Smooth muscle cell (in vitro differentiated cells): ENCODE measurements around the gene RIOK3. TPM values are rescaled to one million over a fixed set of nuclear protein-coding genes. Genes with fewer than 3 reads are reported as not detected.
"Not testable (repeated sequence)": the region's sequence is repeated elsewhere in the genome, so short reads cannot be mapped to it uniquely, and the experiment has no call there.

Source experiments
- DNase-seq: peaks from one replicate; lab custom pipeline; 2025; ENCODE audit not compliant: unreplicated experiment; lab: John Stamatoyannopoulos, UW
- H2AFZ ChIP-seq: fragments of 200-600 bp; sonication (generic); 2 replicates; pipeline ENCODE4 v1.6.0; 2016; ENCODE audit warnings: antibody characterized with exemption, low read depth, mild to moderate bottlenecking
- H3F3A ChIP-seq: fragments of 200-600 bp; sonication (generic); 2 replicates; pipeline ENCODE4 v1.6.0; 2017; ENCODE audit warnings: antibody characterized with exemption, low read depth
- H3K27ac ChIP-seq: fragments of 200-600 bp; sonication (generic); 2 replicates; pipeline ENCODE4 v1.5.1; 2016; ENCODE audit warnings: low read depth, mild to moderate bottlenecking
- H3K27me3 ChIP-seq: fragments of 200-600 bp; sonication (generic); 2 replicates; pipeline ENCODE4 v1.6.1; 2016; ENCODE audit warnings: low read depth, mild to moderate bottlenecking
- H3K36me3 ChIP-seq: fragments of 200-600 bp; sonication (generic); 2 replicates; pipeline ENCODE4 v1.5.1; 2016; ENCODE audit warnings: low read depth
- H3K4me1 ChIP-seq: fragments of 200-600 bp; sonication (generic); 2 replicates; pipeline ENCODE4 v1.5.1; 2016; ENCODE audit warnings: low read depth
- H3K4me2 ChIP-seq: fragments of 200-600 bp; sonication (generic); 2 replicates; pipeline ENCODE4 v1.6.0; 2016; ENCODE audit warnings: mild to moderate bottlenecking
- H3K4me3 ChIP-seq: fragments of 200-600 bp; sonication (generic); 2 replicates; pipeline ENCODE4 v1.5.1; 2016; ENCODE audit warnings: mild to moderate bottlenecking
- H3K79me2 ChIP-seq: fragments of 200-600 bp; sonication (generic); 2 replicates; pipeline ENCODE4 v1.6.0; 2016; ENCODE audit warnings: low read depth, mild to moderate bottlenecking
- H3K9ac ChIP-seq: fragments of 200-600 bp; sonication (generic); 2 replicates; pipeline ENCODE4 v1.6.0; 2016; ENCODE audit warnings: low read depth
- H3K9me3 ChIP-seq: fragments of 200-600 bp; sonication (generic); replicated peaks from 2 replicates; pipeline ENCODE4 v1.5.1; 2016; ENCODE audit warnings: low read depth
- H4K20me1 ChIP-seq: fragments of 200-600 bp; sonication (generic); 2 replicates; pipeline ENCODE4 v1.6.0; 2016; ENCODE audit warnings: low read depth
- CTCF ChIP-seq: fragments of 200-600 bp; sonication (generic); IDR thresholded peaks from 2 replicates; pipeline ENCODE4 v1.5.1; 2017; ENCODE audit warnings: borderline replicate concordance, mild to moderate bottlenecking, antibody characterized with exemption; ENCODE audit not compliant: insufficient read depth, poor library complexity, severe bottlenecking
- WGBS: methylation state at CpG from one replicate; pipeline ENCODE4 v1.1.7; 2016; ENCODE audit warnings: low lambda C conversion rate; 5-methylcytosine and 5-hydroxymethylcytosine counted together
- polyA plus RNA-seq: library from polyadenylated mRNA; unstranded; fragments of >200 nt; fragmentation: Nextera tagmentation; extraction: Ambion mirVana; gene quantifications from 2 replicates; pipeline ENCODE4 v1.2.1, GENCODE V29; 2016
- total RNA-seq: library from RNA; depleted of rRNA; stranded (reverse); fragments of >200 nt; gene quantifications from 2 replicates; pipeline ENCODE4 v1.2.3, GENCODE V29; 2014

RIOK3 gene
- total and polyA plus RNA-seq, 2 experiments from 2014 or later = 56.0 to 79.9 TPM

- Histone ChIP-seq H3F3A (no peaks in the 10 kb centered on the region), H3K4me3 (no peak overlapping the region), H4K20me1 (peaks cover 6% of the 10 kb centered on the region), H3K27ac (no peak overlapping the region), H2AFZ (no peak overlapping the region), H3K9me3 (no peaks in the 10 kb centered on the region), H3K9ac (no peak overlapping the region), H3K79me2 (peaks cover 20% of the 10 kb centered on the region), H3K4me1 (peaks cover 17% of the 10 kb centered on the region), H3K27me3 (no peaks in the 10 kb centered on the region), H3K36me3 (peaks cover 12% of the 10 kb centered on the region), H3K4me2 (no peak overlapping the region)
- 88% methylated on average over 6 of the region's 6 CpGs for WGBS
- no peak for DNase-seq
- no peak for TF ChIP-seq CTCF
These were observed 53.3 kb downstream of the RIOK3 start for GRCh38 chr18:23506393-23506792.

- H2AFZ ChIP-seq, H3K27ac ChIP-seq, H3K4me2 ChIP-seq, H3K4me1 ChIP-seq, H4K20me1 ChIP-seq, H3K79me2 ChIP-seq, H3K27me3 ChIP-seq, H3F3A ChIP-seq, H3K9me3 ChIP-seq, H3K9ac ChIP-seq, DNase-seq, H3K4me3 ChIP-seq: not testable (repeated sequence)
- 97% methylated on average over 2 of the region's 2 CpGs for WGBS
- peaks cover 12% of the 10 kb centered on the region for H3K36me3 ChIP-seq
These were observed 57.8 kb downstream of the RIOK3 start for GRCh38 chr18:23510923-23511322.

GRCh38 chr18:23512216-23512615, 59.1 kb downstream of the RIOK3 start:
- H3K4me1 ChIP-seq, H4K20me1 ChIP-seq, H3K4me3 ChIP-seq, DNase-seq, H3K79me2 ChIP-seq, H2AFZ ChIP-seq, H3K9ac ChIP-seq, H3F3A ChIP-seq, H3K4me2 ChIP-seq, H3K27ac ChIP-seq, H3K9me3 ChIP-seq, H3K27me3 ChIP-seq: not testable (repeated sequence)
- peaks cover 12% of the 10 kb centered on the region for H3K36me3 ChIP-seq
- WGBS = 96% methylated on average over 7 of the region's 7 CpGs

- H3K4me3 ChIP-seq = no peak overlapping the region
- no peak overlapping the region for H3K9ac ChIP-seq
- no peaks in the 10 kb centered on the region for H3F3A ChIP-seq
- H3K9me3 ChIP-seq = no peaks in the 10 kb centered on the region
- H3K4me2 ChIP-seq = no peak overlapping the region
- H3K27ac ChIP-seq = no peak overlapping the region
- peaks cover 12% of the 10 kb centered on the region for H3K36me3 ChIP-seq
- DNase-seq = no peak
- H3K79me2 ChIP-seq = no peaks in the 10 kb centered on the region
- H4K20me1 ChIP-seq = no peaks in the 10 kb centered on the region
- H3K4me1 ChIP-seq = no peaks in the 10 kb centered on the region
- no peak for TF ChIP-seq CTCF
- no peak overlapping the region for H2AFZ ChIP-seq
- H3K27me3 ChIP-seq = no peaks in the 10 kb centered on the region
- WGBS = 100% methylated on average over 1 of the region's 1 CpG
These were observed 59.6 kb downstream of the RIOK3 start for GRCh38 chr18:23512641-23513040.

GRCh38 chr18:23515911-23516546, 62.9 kb downstream of the RIOK3 start:
- Histone ChIP-seq H3K36me3 (peaks cover 2% of the 10 kb centered on the region), H3K4me1 (no peaks in the 10 kb centered on the region), H2AFZ (no peak overlapping the region), H4K20me1 (no peaks in the 10 kb centered on the region), H3K79me2 (no peaks in the 10 kb centered on the region), H3K9me3 (no peaks in the 10 kb centered on the region), H3K9ac (no peak overlapping the region), H3K4me2 (no peak overlapping the region), H3K27me3 (no peaks in the 10 kb centered on the region), H3K4me3 (no peak overlapping the region), H3K27ac (no peak overlapping the region), H3F3A (no peaks in the 10 kb centered on the region)
- TF ChIP-seq CTCF = peak; percentile 88
- WGBS = 44% methylated on average over 17 of the region's 17 CpGs
- DNase-seq = peak; percentile 24
